K562 (cell line): ENCODE measurements around the gene VPS35L. TPM values are rescaled to one million over a fixed set of nuclear protein-coding genes. Genes with fewer than 3 reads are reported as not detected.

ENCODE experiments used
- ATAC-seq: fragments of 200-7000 bp; cut with Tn5 transposase; 3 replicates; pipeline ENCODE4 v1.9.1; 2020; ENCODE audit warnings: moderate library complexity
- BruUV-seq: library from RNA; stranded (reverse); fragments of 400-500 nt; replicated peaks from 2 replicates; lab custom pipeline; 2021; lab: Mats Ljungman, UMichigan
- CTCF ChIA-PET: fragments of 300-600 bp; formaldehyde crosslinking; extraction: SDS; loops from one replicate; lab custom pipeline; 2021; ENCODE audit warnings: low intra/inter-chr PET ratio; lab: Yijun Ruan, JAX
- POLR2A ChIA-PET: fragments of 300-600, 350-650 bp; sonication (Branson Sonifier 250); formaldehyde crosslinking; extraction: SDS; loops from one replicate; lab custom pipeline; 2021; ENCODE audit warnings: antibody characterized with exemption, inconsistent platforms; lab: Yijun Ruan, JAX
- DNase-seq, 4 experiments: peaks; one replicate each; pipeline versions ENCODE4 v3.0.0 to v3.0.0-alpha.2; 2011 to 2018; ENCODE audit warnings: low spot score in 3 of 4, mixed read lengths in 3 of 4; ENCODE audit errors: extremely low read depth in 1 of 4
- FAIRE-seq: peaks from 2 replicates; lab custom pipeline; 2011; peaks lifted over from hg19 to GRCh38; lab: Jason Lieb, UNC
- H2AFZ ChIP-seq: 2 replicates; pipeline ENCODE4 v1.6.0; 2011; ENCODE audit warnings: low read depth, low read length, control low read depth, inconsistent platforms
- H3K27ac ChIP-seq: fragments of 200-600 bp; 3 replicates; pipeline ENCODE4 v1.8.0; 2011; ENCODE audit warnings: low read depth, mild to moderate bottlenecking, control low read depth, inconsistent platforms, low read length, moderate library complexity, mixed read lengths; ENCODE audit errors: extremely low read depth
- H3K27me3 ChIP-seq, 2 experiments: fragments of 300-600 bp in 1 of 2; 2 replicates in 1 of 2; 3 replicates in 1 of 2; pipeline versions ENCODE4 v1.6.0 to v1.8.0; 2011; ENCODE audit warnings: inconsistent platforms in 2 of 2, low read length in 2 of 2, mild to moderate bottlenecking in 1 of 2, mixed read lengths in 1 of 2, moderate library complexity in 1 of 2; ENCODE audit not compliant: control insufficient read depth in 2 of 2, insufficient read depth in 2 of 2
- H3K36me3 ChIP-seq: fragments of 300-600 bp; 3 replicates; pipeline ENCODE4 v1.8.0; 2011; ENCODE audit warnings: mild to moderate bottlenecking, low read length, inconsistent platforms; ENCODE audit not compliant: control insufficient read depth, insufficient read depth
- H3K4me1 ChIP-seq, 2 experiments: fragments of 200-600 bp in 1 of 2; replicated peaks in 1 of 2; 2 replicates in 1 of 2; 3 replicates in 1 of 2; pipeline versions ENCODE4 v1.5.1 to v1.8.0; 2011; ENCODE audit warnings: inconsistent platforms in 2 of 2, low read length in 2 of 2, mild to moderate bottlenecking in 1 of 2, mixed read lengths in 1 of 2, moderate library complexity in 1 of 2; ENCODE audit not compliant: control insufficient read depth in 2 of 2, insufficient read depth in 2 of 2
- H3K4me2 ChIP-seq: 2 replicates; pipeline ENCODE4 v1.6.1; 2011; ENCODE audit warnings: low read length, control low read depth, inconsistent platforms, mixed read lengths; ENCODE audit not compliant: insufficient read depth
- H3K4me3 ChIP-seq: fragments of 200-600 bp; sonication (generic), shearing (Covaris generic); 2 replicates; pipeline ENCODE4 v1.5.1; 2016; ENCODE audit warnings: control low read depth, inconsistent platforms
- H3K79me2 ChIP-seq: fragments of 200-600 bp; 3 replicates; pipeline ENCODE4 v1.8.0; 2011; ENCODE audit warnings: low read length, inconsistent platforms; ENCODE audit not compliant: control insufficient read depth, insufficient read depth
- H3K9ac ChIP-seq, 2 experiments: 2 replicates each; pipeline versions ENCODE4 v1.6.0 to v1.6.1; 2011; ENCODE audit warnings: low read depth in 2 of 2, low read length in 2 of 2, control low read depth in 1 of 2, inconsistent platforms in 1 of 2, mild to moderate bottlenecking in 1 of 2, mixed read lengths in 1 of 2; ENCODE audit not compliant: insufficient read depth in 1 of 2
- H3K9me1 ChIP-seq: one replicate; pipeline ENCODE4 v1.6.0; 2011; ENCODE audit warnings: inconsistent platforms, mild to moderate bottlenecking, low read length, moderate library complexity; ENCODE audit not compliant: control insufficient read depth, insufficient read depth
- H3K9me3 ChIP-seq: replicated peaks from 2 replicates; pipeline ENCODE4 v1.5.1; 2011; ENCODE audit warnings: low read depth, low read length, inconsistent platforms; ENCODE audit not compliant: control insufficient read depth, insufficient read depth
- H4K20me1 ChIP-seq: replicated peaks from 2 replicates; pipeline ENCODE4 v1.6.1; 2011; ENCODE audit warnings: low read length, inconsistent platforms, mixed read lengths; ENCODE audit not compliant: control insufficient read depth, insufficient read depth
- ASH1L ChIP-seq: fragments of 450-650 bp; IDR thresholded peaks from 2 replicates; pipeline ENCODE4 v1.6.1; 2018; ENCODE audit warnings: borderline replicate concordance, mild to moderate bottlenecking, low read depth; ENCODE audit not compliant: partially characterized antibody
- CHCHD3 ChIP-seq: fragments of 250-450 bp; sonication (Bioruptor Pico); IDR thresholded peaks from 2 replicates; pipeline ENCODE4 v2.1.2; 2022; ENCODE audit warnings: mild to moderate bottlenecking
- DEAF1 ChIP-seq: fragments of 450-650 bp; formaldehyde crosslinking; IDR thresholded peaks from 2 replicates; pipeline ENCODE4 v1.4.0; 2020; ENCODE audit warnings: mild to moderate bottlenecking, moderate library complexity
- DIDO1 ChIP-seq: fragments of 450-650 bp; IDR thresholded peaks from 2 replicates; pipeline ENCODE4 v1.6.1; 2016; ENCODE audit warnings: low read depth, missing biosample characterization, missing genetic modification characterization
- RBFOX2 ChIP-seq: fragments of 200-400 bp; formaldehyde crosslinking; IDR thresholded peaks from 2 replicates; pipeline ENCODE4 v1.6.1; 2017; ENCODE audit warnings: low read depth, mild to moderate bottlenecking, low read length, moderate library complexity
- THRA ChIP-seq: fragments of 450-650 bp; IDR thresholded peaks from 2 replicates; pipeline ENCODE4 v1.6.1; 2017; ENCODE audit warnings: mild to moderate bottlenecking, moderate library complexity
- TRIM25 ChIP-seq: fragments of 450-650 bp; IDR thresholded peaks from 2 replicates; pipeline ENCODE4 v1.7.0; 2016; ENCODE audit warnings: borderline replicate concordance
- ZSCAN29 ChIP-seq: fragments of 450-650 bp; IDR thresholded peaks from 2 replicates; pipeline ENCODE4 v1.6.1; 2017
- WGBS: fragments of 100-300 bp; shearing (Covaris generic); methylation state at CpG from one replicate; pipeline ENCODE4 v1.1.6; 2016; ENCODE audit warnings: low coverage, mixed read lengths; ENCODE audit not compliant: insufficient coverage; ENCODE audit errors: missing lambda C conversion rate; 5-methylcytosine and 5-hydroxymethylcytosine counted together
- in situ Hi-C: fragments of 300-500 bp; cut with MboI; formaldehyde crosslinking; loops from 4 replicates; pipeline ENCODE4 v1.15.0; 2018; ENCODE audit warnings: inconsistent platforms, mixed read lengths
- intact Hi-C: fragments of 100-400 bp; cut with micrococcal nuclease; formaldehyde crosslinking; loops from 2 replicates; pipeline ENCODE4 v1.14.2; 2022
- polyA plus RNA-seq, 8 experiments: library from polyadenylated mRNA; depleted of rRNA in 4 of 8; stranded (reverse) in 5 of 8; unstranded in 3 of 8; fragments of >200 nt; fragmentation: Nextera tagmentation in 2 of 8; fragmentation: Illumina TruSeq in 1 of 8; extraction: Ambion mirVana in 2 of 8; extraction: Trizol in 1 of 8; gene quantifications; 2 replicates each; pipeline versions ENCODE4 v1.2.1 to v1.2.3, GENCODE V29; 2011 to 2014; ENCODE audit warnings: inconsistent platforms in 1 of 8, missing spikeins in 1 of 8
- total RNA-seq, 7 experiments: library from RNA; depleted of rRNA in 6 of 7; stranded (reverse); fragments of >200 nt in 6 of 7; fragmentation: Illumina TruSeq in 2 of 7; extraction: Trizol in 2 of 7; gene quantifications; 2 replicates each; pipeline versions ENCODE4 v1.2.1 to v1.2.3, GENCODE V29; 2011 to 2021; ENCODE audit warnings: low replicate concordance in 1 of 7

The VPS35L gene
- total and polyA plus RNA-seq, 9 of the 15 experiments (the other 6 are each of a cell fraction or from before 2014, with no cell fraction given): 10.2 to 30.4 (median 20.1) TPM

GRCh38 chr16:19690196-19690595 lies 134.7 kb downstream of the VPS35L start (continued):
- TF ChIP-seq DEAF1: no peak
- no peak for TF ChIP-seq CHCHD3 (CRISPR knock-in tag)
- no peak for TF ChIP-seq ZSCAN29
- TF ChIP-seq ASH1L: no peak
- TF ChIP-seq THRA: no peak
- TF ChIP-seq, all 486 proteins: peak for 0

GRCh38 chr16:19691161-19691711 lies 135.7 kb downstream of the VPS35L start:
- no peak for DNase-seq
- WGBS: 76% methylated on average over 11 of the region's 14 CpGs
- Histone ChIP-seq H3K27ac (no peak overlapping the region), H4K20me1 (no peaks in the 10 kb centered on the region; the same call in 1 of the 2 replicates), H3K4me3 (no peak overlapping the region), H3K27me3 (no peaks in the 10 kb centered on the region), H3K9me1 (no peaks in the 10 kb centered on the region), H3K4me1 (peaks cover 0 to 3% of the 10 kb centered on the region in 2 experiments; a peak in 3 of 5 replicates), H2AFZ (no peak overlapping the region), H3K4me2 (no peak overlapping the region), H3K79me2 (no peaks in the 10 kb centered on the region), H3K36me3 (peaks cover 2% of the 10 kb centered on the region; the same call in 1 of the 3 replicates), H3K9ac (no peak overlapping the region), H3K9me3 (no peaks in the 10 kb centered on the region)
- POLR2A ChIA-PET: interaction anchor here (0.8 kb wide), 1 partner anchor 185 kb away, joined by 3 read pairs; no protein-coding TSS in a partner anchor
- no TSS peak for BruUV-seq
- FAIRE-seq: no peak
- ATAC-seq: no peak
- TF ChIP-seq DIDO1 (tag) (no peak), TRIM25 (no peak), RBFOX2 (no peak)
- CTCF ChIA-PET: no interaction called here
- intact Hi-C loops: no loop called here
- in situ Hi-C loops: no loop called here
